Fibroblast of the aortic adventitia (primary cell): ENCODE data around the gene CAPSL. TPM values are rescaled to one million over a fixed set of nuclear protein-coding genes. Genes with fewer than 3 reads are reported as not detected.
"Not testable (repeated sequence)": the region's sequence is repeated elsewhere in the genome, so short reads cannot be mapped to it uniquely, and the experiment has no call there.

Experiments
- DNase-seq: peaks from one replicate; pipeline ENCODE4 v3.0.0-alpha.2; 2010; ENCODE audit warnings: low read depth
- H3K4me3 ChIP-seq: 2 replicates; pipeline ENCODE4 v1.5.1; 2011; ENCODE audit warnings: low read depth, mild to moderate bottlenecking, control low read depth, low read length, moderate library complexity
- total RNA-seq: library from RNA; depleted of rRNA; stranded (reverse); fragments of >200 nt; gene quantifications from 2 replicates; pipeline ENCODE4 v1.2.3, GENCODE V29; 2012; ENCODE audit warnings: low replicate concordance
- TF ChIP-seq, protein P1 (sequence below): IDR thresholded peaks from 2 replicates; pipeline ENCODE4 v1.5.1; 2011; ENCODE audit warnings: mild to moderate bottlenecking, low read length, control low read depth, inconsistent platforms; ENCODE audit not compliant: insufficient read depth

The CAPSL gene
- not detected in 2 replicates for total RNA-seq

DNA sequence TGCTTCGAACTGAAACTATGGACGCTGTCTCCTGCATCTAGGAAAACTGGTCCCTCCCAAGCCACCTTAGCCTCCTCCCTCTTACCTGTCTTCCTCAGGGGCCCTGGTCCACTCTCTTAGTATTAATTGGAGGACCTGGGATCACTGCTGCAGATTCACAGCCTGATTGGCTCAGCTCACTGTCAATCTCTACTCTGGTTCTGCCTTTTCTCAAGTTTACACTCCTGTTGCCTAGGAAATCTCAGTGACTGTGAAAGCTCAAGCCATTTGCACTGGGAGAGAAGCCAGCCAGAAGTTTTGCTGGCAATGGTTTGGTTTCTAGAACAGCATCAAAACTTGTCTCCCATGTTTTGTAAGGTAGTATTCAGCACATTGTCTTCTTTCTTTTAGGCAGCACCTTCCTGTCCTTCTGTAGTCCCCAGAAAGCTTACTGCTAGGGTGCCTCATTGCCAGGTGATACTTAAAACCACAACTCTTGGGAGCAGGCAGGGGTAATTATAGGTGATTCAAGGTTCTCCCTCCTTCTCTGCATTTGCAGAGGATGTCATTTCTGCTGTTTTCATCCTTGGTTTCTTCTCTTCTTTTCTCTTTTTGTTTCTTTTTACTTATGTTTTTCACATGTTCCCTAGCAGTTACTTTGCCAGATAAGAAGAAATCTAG lies at the start of gene CAPSL:
CAPSL (minus strand) TSS at position 55 of the 660 bp plus-strand sequence. CDS start 17,502 bp downstream, outside the sequence.
- peak; percentile 55 for DNase-seq
- TF ChIP-seq, protein P1, sequence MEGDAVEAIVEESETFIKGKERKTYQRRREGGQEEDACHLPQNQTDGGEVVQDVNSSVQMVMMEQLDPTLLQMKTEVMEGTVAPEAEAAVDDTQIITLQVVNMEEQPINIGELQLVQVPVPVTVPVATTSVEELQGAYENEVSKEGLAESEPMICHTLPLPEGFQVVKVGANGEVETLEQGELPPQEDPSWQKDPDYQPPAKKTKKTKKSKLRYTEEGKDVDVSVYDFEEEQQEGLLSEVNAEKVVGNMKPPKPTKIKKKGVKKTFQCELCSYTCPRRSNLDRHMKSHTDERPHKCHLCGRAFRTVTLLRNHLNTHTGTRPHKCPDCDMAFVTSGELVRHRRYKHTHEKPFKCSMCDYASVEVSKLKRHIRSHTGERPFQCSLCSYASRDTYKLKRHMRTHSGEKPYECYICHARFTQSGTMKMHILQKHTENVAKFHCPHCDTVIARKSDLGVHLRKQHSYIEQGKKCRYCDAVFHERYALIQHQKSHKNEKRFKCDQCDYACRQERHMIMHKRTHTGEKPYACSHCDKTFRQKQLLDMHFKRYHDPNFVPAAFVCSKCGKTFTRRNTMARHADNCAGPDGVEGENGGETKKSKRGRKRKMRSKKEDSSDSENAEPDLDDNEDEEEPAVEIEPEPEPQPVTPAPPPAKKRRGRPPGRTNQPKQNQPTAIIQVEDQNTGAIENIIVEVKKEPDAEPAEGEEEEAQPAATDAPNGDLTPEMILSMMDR: no peak
- no peak within 1 kb of the TSS for H3K4me3 ChIP-seq

DNA sequence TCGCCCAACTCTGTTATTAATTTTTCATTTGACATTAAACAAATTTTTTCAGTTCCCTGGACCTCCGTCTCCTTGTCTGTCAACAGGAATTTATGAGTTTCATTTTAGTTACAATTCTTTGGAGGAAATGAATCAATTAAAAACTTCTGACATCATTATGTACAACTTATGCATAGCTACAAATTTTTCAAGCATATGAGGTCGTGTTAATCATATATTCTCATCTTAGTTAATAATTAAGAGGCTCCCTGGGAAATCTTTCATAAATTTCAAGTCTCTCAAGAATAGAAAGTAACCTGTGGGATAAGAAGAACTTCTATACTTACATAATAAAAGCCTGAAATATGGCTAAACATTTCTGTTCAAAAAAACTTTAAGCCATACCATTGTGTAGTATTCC lies 49.4 kb upstream of the CAPSL start:
- DNase-seq: no peak
- TF ChIP-seq, protein P1: no peak
- H3K4me3 ChIP-seq: no peak overlapping the region

DNA sequence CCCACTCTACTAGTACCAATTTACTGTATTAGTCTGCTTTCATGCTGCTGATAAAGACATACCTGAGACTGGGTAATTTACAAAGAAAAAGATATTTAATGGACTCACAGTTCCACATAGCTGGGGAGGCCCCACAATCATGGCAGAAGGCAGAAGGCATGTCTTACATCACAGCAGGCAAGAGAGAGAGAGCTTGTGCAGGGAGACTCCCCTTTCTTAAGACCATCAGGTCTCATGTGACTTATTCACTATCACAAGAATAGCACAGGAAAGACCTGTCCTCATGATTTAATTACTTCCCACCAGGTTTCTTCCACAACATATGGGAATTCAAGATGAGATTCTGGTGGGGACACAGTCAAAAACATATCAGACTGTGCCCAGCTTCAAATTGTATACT lies 41.3 kb upstream of the CAPSL start:
- TF ChIP-seq, protein P1: no peak
- DNase-seq: no peak
- no peak overlapping the region for H3K4me3 ChIP-seq

DNA sequence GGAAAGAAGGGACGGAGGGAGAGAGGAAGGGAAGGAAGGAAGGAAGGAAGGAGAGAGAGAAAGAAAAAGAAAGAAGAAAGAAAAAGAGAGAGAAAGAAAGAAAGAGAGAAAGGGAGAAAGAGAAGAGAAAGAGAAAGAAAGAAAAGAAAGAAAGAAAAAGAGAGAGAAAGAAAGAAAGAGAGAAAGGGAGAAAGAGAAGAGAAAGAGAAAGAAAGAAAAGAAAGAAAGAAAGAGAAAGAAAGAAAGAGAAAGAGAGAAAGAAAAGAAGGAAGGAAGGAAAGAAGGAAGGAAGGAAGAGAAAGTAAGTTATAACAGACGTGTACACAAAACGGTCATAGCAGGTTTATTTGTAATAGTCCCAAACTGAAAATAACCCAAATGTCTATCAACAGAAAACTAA lies 38.4 kb upstream of the CAPSL start:
- H3K4me3 ChIP-seq, DNase-seq: not testable (repeated sequence)

DNA sequence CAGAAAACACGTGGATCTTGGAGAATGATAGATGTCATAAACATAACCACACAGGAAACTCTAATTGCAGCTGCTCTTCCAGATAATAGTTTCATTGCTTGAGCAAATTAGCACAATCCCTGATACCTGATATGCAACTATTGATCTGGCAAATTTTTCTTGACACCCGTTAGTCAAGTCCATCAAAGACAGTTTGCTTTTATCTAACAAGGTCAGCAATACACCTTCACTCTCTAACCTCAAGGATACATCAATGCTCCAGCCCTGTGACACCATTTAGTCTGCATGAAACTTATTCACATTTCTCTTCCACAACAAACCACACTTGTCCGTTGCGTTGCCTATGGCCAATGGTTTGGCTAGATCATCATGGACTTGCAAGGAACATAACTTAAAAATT lies 36.1 kb upstream of the CAPSL start:
- no peak for DNase-seq
- TF ChIP-seq, protein P1: no peak
- no peak overlapping the region for H3K4me3 ChIP-seq

DNA sequence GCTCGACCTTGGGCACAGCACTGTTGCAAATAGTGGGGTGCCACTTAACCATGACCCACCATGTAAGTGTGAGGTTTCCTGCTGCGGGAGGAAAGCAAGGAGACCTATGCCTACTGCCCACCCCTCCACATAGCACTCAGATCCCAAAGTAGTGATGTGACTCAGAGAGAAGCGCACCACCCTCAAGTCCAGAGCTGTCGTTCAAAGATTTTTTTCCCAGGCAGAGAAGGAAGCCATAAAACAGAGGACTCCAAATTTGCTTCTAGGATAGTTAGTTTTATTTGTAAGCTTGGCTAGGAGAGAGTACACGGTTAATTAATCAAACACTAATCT lies 33.4 kb upstream of the CAPSL start:
- no peak for DNase-seq
- TF ChIP-seq, protein P1: no peak
- no peak overlapping the region for H3K4me3 ChIP-seq

DNA sequence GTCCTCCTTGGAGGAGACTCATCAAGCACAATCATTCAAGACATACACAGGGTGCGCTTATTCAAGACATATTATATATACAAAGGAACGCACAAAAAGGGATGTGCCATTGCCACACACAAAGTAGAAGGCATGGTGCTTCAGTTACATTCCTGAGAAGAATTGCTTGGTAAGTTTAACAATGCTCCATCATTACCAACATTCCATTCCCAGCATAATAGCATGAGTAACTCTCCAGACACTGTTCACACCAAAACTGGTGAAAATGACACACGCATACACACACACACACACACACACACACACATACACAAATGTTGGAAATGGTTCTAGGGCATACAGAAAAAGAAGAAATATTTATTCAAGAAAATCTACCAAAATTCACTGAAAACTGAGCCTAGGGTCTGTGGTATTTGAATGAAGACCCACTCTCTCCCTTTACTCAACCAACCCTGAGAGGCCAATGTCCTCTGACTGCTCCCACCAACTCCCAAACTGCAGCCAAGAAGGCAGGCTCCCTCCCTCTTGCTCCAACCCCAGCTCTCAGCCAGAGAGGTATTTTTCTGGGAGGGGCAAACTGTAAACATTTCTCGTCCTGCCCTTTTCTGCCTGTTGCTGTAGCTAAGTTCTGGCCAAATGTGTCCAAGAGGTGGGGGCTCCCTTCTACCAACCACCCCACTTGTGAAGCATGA lies 32.9 kb upstream of the CAPSL start:
- DNase-seq: peak; percentile 1
- TF ChIP-seq, protein P1: no peak
- H3K4me3 ChIP-seq: no peak overlapping the region
